Embryonic facial prominence (tissue), 1 donor: Measurements from ENCODE around the gene EYA4.
A peak's percentile ranks its signal among the peaks of the same experiment; 100 is the strongest.

ENCODE experiments used
- DNase-seq: peaks from one replicate; pipeline ENCODE4 v3.0.0-alpha.2; 2016; ENCODE audit errors: extremely low spot score

The EYA4 gene, protein sequence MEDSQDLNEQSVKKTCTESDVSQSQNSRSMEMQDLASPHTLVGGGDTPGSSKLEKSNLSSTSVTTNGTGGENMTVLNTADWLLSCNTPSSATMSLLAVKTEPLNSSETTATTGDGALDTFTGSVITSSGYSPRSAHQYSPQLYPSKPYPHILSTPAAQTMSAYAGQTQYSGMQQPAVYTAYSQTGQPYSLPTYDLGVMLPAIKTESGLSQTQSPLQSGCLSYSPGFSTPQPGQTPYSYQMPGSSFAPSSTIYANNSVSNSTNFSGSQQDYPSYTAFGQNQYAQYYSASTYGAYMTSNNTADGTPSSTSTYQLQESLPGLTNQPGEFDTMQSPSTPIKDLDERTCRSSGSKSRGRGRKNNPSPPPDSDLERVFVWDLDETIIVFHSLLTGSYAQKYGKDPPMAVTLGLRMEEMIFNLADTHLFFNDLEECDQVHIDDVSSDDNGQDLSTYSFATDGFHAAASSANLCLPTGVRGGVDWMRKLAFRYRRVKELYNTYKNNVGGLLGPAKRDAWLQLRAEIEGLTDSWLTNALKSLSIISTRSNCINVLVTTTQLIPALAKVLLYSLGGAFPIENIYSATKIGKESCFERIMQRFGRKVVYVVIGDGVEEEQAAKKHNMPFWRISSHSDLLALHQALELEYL

DNA sequence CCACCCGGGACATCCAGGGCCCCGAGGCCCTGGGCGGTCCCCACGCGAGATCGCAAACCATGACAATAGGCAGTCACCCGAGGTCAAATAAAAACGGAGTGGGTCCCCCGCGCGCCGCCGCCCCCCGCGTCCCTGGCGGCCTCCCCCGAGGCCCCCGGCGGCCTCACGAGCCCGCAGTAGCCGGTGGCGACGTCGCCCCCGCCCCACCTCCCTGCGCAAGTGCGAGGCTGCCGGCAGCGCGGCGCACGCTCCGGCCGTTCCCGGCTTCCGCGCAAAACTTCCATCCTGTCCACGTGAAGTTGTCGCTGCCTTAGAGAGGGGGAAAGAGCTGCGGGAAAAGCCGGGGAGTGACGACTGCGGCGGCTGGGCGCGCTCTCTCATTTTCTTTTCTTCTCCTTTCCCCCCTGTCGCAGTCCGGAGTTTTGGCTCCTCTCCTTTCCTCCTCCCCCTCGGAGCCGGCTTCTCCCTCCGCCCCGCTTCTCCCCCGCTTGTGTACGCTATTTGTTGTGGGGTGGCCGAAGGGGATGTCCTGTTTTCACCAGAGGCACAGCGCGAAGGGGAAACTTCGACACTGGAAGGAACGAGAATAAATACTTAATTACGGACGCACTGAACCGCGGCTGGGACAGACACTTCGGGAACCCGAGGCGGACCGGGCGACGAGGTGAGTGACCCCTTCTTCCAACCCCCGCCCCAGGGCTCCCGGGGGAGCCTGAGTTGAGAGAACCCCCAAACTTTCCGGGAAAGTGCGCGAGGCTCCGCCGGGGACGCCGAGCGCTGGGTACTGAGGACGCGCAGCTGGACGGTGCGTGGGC, at the start of gene EYA4:
Gene EYA4 (plus strand): TSS at position 272 of the 815 bp plus-strand sequence. CDS start 33,424 bp downstream, outside the sequence.
- peak; percentile 48 for DNase-seq

DNA sequence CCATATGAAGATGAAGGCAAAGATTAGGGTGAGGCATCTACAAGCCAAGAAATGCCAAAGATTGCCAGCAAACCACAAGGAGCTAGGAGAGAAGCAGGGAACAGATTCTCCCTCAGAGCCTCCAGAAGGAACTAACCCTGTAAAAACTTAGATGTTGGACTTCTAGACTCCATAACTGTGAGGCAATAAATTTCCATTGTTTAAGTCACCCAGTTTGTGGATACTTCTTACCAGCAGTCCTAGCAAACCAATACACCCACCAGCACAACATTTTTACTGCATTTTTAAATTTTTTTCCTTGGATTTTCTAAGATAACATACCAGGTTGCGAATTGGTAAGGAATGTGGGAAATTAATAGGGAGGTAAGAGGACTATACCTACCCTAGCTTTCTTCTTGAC, 47.8 kb upstream of the EYA4 start:
- DNase-seq: no peak

DNA sequence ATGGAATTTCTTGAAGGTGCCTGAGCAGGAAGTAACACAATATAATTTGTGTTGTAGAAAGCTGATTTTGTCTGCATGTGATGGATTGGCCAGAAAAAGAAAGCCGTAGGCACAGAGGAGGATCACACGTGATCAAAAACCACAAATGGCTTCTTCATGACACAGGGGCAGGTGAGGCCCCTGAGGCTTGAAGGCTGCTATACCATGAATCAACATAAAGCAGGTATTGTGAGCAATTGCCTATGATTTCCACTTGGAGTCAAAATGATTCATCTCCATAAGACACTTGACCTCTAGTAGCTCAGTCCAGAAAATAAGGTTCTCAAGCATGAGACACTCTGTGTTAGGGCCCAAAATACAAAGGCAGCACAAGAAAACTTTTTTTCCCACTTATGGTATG, 42.4 kb upstream of the EYA4 start:
- DNase-seq: no peak

DNA sequence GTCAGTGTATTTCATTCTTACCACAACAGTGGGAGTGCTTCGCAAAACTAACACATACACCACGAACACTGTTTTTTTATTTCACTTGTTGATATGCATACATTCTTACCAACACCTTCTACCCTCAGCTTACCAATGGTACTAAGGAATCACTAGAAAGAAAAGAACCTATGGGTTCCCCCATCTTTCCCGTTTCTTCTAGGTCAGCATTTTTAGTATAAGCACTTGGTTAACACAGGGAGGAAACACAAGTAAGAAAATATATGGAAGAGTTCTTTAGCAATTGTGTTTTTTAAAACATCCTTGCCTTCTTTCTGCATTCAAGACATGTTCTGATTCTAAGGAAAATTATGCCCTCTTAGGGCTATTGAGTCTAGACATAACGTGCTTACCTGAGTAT, 39.9 kb upstream of the EYA4 start:
- DNase-seq: no peak

- DNase-seq: no peak
These were observed 38.4 kb upstream of the EYA4 start for GRCh38 chr6:133202610-133203343.

DNA sequence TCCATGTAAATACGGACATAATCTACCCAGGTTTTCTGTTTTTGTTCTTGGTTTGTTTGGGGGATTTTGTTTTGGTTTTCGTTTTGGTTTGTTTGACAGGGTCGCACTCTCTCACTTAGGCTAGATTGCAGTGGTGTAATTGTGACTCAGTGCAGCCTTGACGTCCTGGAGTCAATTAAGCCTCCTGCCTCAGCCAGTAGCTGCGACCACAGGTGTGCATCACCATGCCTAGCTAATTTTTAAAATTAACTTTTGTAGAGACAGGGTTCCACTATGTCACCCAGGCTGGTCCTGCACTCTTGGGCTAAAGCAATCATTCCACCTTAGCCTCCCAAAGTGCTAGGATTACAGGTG, 37.8 kb upstream of the EYA4 start:
- no peak for DNase-seq

- DNase-seq: no peak
These were observed 35.9 kb upstream of the EYA4 start for GRCh38 chr6:133205304-133205703.

- no peak for DNase-seq
These were observed 34.2 kb upstream of the EYA4 start for GRCh38 chr6:133206942-133207341.

- DNase-seq: no peak
These were observed 33.4 kb upstream of the EYA4 start for GRCh38 chr6:133207754-133208153.

- no peak for DNase-seq
These were observed 32.9 kb upstream of the EYA4 start for GRCh38 chr6:133208183-133208755.

DNA sequence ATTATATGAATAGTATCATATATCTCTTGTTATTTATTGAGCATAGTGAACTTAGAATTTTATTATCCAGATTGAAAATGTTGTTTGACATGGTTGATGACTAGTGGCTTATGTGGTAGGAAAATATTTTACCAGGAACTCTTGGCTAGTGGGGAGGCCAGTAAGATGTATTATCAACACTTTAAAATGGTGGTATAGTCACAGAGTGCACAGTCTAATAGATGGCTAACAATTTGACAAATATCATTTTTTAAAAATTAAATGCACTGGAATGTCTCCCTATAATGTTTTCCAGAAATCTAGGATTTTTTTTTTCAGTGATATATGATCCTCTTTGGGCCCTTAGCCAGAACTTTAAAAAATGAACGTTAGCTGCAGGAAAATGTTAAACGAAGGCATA, 26.9 kb upstream of the EYA4 start:
- no peak for DNase-seq

DNA sequence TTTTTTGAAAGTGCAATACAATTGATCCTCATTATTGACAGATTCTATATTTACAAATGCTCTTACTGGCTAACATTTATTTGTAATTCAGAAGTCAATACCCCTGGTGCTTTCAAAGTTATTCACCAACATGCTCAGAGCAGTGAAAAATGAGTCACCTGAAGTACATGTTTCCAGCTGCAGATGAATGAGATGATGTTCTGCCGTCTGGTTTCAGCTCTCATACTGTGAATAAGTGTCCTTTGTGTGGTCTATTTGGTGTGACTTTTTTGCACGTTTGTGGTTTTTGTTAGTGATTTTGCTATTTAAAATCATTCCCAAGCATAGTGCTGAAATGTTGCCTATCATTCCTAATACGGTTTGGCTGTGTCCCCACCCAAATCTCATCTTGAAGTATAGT, 22.3 kb upstream of the EYA4 start:
- DNase-seq: no peak

GRCh38 chr6:133223452-133224029, 17.6 kb upstream of the EYA4 start:
- no peak for DNase-seq

DNA sequence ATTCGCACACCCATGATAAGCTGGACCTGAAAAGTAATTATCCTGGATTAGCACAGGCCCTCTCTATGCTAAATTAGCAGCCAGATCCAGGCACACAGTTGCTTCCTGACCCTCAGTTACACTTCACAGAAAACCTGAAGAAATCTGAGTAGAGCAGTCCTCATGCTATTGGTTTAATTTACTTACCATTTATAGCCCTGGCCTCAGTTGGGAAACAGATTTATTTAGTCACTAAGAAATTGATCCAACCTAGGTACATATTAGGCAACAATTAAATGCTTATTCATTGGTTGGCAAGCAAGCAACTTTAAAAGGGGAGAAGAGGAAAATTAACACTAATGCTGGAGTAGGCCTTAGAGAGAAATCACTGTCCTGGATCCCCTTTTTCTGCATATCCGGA, 15.6 kb upstream of the EYA4 start:
- no peak for DNase-seq

GRCh38 chr6:133227344-133227743, 13.8 kb upstream of the EYA4 start:
- no peak for DNase-seq

DNA sequence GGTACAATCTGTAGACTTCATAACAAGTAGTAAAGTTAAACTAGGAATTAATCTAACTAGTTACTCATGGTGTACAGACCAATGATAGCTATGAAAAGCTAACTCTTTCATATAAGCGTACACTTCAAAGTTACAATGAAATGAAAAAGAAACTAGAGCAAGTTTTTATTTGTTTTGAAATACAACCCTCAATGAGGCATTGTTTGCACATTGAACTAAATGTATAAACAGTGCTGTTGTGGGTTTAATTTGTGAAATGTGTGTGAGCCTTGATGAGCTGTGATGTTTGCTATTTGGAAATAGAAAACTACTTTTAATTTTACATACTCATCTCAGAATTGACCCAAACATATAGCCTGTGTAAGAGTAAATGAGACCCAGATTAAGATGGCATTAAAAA, 11.1 kb upstream of the EYA4 start:
- DNase-seq: no peak

GRCh38 chr6:133235221-133235620, 5.9 kb upstream of the EYA4 start:
- no peak for DNase-seq

DNA sequence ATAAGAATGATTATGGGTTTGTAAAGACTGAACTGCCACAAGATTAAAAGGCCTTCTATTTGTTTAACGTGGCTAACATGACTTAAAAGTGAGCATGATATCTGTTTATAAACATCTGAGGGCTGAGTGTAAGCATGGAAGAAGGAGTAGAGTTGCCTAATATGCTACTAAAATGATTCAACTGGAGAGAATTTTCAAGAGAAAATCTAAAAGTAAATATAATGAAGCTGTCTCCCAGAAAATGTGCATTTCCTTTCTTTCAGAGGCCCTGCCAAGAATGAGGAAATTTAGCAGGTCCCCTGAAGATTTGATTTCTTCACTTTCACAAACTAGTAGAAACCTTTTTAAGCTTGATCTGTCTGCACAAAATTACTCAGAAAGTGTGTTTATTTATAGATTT, 4.2 kb upstream of the EYA4 start:
- DNase-seq: no peak

DNA sequence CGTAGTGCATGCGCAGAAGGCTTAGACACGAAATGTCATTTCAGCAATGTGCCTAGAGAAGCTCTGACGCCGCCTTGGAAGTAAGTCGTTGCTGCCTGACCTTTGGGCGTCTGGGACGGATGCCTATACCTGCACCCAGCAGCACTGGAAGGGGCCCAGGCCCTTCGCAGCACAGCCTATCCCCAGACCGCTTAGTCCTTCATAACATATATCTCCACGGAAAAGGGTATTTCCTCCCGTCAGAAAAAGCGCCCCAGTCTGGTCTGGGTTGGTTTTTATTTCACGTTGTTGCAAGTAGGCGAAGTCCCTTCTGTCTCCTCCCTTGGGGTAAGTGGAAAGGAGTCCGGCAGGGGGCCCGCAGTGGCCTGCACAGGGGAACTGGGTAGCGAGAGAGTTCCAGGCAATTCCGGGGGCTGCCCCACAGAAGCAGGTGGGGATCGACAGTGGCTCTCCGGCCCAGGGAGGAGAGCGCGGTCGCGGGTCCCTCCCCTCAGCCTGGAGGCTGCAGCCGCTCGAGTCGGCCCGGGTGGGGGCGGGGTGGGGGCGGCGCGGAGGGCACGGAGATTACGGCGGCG, 559 bp upstream of the EYA4 start:
- no peak for DNase-seq

DNA sequence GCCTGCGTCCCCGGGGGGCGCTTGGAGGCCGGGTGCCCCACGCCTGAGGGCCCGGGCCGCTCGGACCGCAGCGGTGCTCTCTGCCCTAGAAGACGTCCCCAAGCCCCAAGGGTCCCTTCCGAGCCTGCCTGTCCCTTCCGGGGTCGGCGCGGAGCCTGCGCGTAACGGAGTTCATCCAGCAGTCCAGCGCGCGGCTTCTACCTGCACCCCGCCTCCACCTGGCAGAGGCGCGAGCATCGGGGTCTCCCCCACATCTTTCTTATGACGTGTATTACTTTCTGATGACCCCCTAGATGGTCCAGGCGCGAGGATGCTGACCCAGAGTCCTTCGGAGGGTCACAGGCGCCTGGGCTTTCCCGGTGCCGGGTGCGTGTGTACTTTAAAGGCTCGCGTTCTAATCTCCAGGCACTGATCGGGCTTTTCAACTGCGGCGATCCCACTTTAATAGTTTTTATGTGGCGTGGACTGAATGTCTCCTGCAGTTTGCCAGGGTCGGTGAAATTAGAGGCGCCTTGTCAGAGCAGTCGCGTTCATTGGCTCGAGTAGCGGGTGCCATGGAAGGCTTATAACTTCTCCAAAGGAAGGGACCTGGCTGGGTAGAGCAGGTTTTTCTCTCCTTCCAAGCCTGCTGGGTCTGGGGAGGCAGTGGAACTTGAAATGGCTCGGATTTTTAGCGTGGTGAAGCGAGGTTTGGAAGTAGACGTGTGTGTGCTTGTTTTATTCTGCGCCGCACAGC, 912 bp downstream of the EYA4 start:
- no peak for DNase-seq
